Measurements from ENCODE around the gene IGFBP1.
"Not testable (repeated sequence)": the region's sequence is repeated elsewhere in the genome, so short reads cannot be mapped to it uniquely, and the experiment has no call there.

DNA sequence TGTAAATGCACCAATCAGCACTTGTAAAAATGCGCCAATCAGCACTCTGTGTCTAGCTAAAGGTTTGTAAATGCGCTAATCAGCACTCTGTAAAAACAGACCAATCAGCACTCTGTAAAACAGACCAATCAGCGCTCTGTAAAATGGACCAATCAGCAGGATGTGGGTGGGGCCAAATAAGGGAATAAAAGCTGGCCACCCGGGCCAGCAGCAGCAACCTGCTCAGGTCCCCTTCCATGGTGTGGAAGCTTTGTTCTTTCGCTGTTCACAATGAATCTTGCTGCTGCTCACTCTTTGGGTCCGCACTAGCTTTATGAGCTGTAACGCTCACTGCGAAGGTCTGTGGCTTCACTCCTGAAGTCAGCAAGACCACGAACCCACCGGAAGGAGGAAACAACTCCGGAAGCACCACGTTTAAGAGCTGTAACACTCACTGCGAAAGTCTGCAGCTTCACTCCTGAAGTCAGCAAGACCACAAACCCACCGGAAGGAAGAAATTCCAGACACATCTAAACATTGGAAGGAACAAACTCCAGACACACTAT is 52.0 kb downstream of the IGFBP1 start:
- TF ChIP-seq POLR2AphosphoS5, CTCF, EP300 (IDR thresholded peaks at IDR 0.05): not testable (repeated sequence)
